Testis (tissue), 3 donors: Measurements from ENCODE around the gene CCDC127. TPM values are rescaled to one million over a fixed set of nuclear protein-coding genes. Genes with fewer than 3 reads are reported as not detected.

ENCODE experiments used
- DNase-seq: peaks from one replicate; pipeline ENCODE4 v3.0.0-alpha.2; 2019
- H3K27ac ChIP-seq, 2 donors: fragments of 200-600 bp; sonication (generic); one replicate each; pipeline ENCODE4 v1.5.1; 2019
- H3K27me3 ChIP-seq: fragments of 200-600 bp; sonication (generic); one replicate; pipeline ENCODE4 v1.5.1; 2019
- H3K36me3 ChIP-seq: fragments of 200-600 bp; sonication (generic); one replicate; pipeline ENCODE4 v1.5.1; 2017; ENCODE audit warnings: low read depth; ENCODE audit errors: missing control alignments
- H3K4me1 ChIP-seq: fragments of 200-600 bp; sonication (generic); one replicate; pipeline ENCODE4 v1.5.1; 2019
- H3K4me3 ChIP-seq, 2 donors: fragments of 200-600 bp; sonication (generic); one replicate each; pipeline ENCODE4 v1.5.1; 2017 to 2019
- H3K9me3 ChIP-seq: fragments of 200-600 bp; sonication (generic); one replicate; pipeline ENCODE4 v1.5.1; 2017
- POLR2A ChIP-seq: fragments of 450-650 bp; IDR thresholded peaks from one replicate; pipeline ENCODE4 v1.6.1; 2017; ENCODE audit warnings: antibody characterized with exemption, mild to moderate bottlenecking, moderate library complexity
- WGBS, 2 donors: methylation state at CpG; one replicate each; pipeline ENCODE4 v1.1.5; 2018; 5-methylcytosine and 5-hydroxymethylcytosine counted together
- intact Hi-C: fragments of 100-400 bp; cut with DNase I; formaldehyde crosslinking; loops from one replicate; pipeline ENCODE4 v1.15.1; 2023; ENCODE audit warnings: low total_unique reads
- polyA plus RNA-seq: library from polyadenylated mRNA; stranded (reverse); fragments of 350-450 nt; fragmentation: Illumina TruSeq; extraction: RNeasy Lipid Tissue Mini Kit (QIAGEN cat#74804); gene quantifications from one replicate; pipeline ENCODE4 v1.2.3, GENCODE V29; 2014; ENCODE audit warnings: low read depth, low replicate concordance; ENCODE audit not compliant: insufficient read depth
- total RNA-seq, 2 donors: library from RNA; depleted of rRNA; stranded (reverse); fragments of >200 nt; gene quantifications; one replicate each; pipeline ENCODE4 v1.2.3, GENCODE V29; 2016
- TF ChIP-seq, protein P1 (sequence below), 3 experiments: fragments of 450-650 bp in 2 of 3; fragments of 200-600 bp in 1 of 3; sonication (generic) in 1 of 3; IDR thresholded peaks; one replicate each; pipeline ENCODE4 v1.5.1; 2016 to 2019; ENCODE audit warnings: antibody characterized with exemption in 3 of 3, mild to moderate bottlenecking in 2 of 3, moderate library complexity in 1 of 3

Gene CCDC127
- total and polyA plus RNA-seq, 3 donors from 2014 or later, result 6.6 to 6.9 (median 6.7) TPM

DNA sequence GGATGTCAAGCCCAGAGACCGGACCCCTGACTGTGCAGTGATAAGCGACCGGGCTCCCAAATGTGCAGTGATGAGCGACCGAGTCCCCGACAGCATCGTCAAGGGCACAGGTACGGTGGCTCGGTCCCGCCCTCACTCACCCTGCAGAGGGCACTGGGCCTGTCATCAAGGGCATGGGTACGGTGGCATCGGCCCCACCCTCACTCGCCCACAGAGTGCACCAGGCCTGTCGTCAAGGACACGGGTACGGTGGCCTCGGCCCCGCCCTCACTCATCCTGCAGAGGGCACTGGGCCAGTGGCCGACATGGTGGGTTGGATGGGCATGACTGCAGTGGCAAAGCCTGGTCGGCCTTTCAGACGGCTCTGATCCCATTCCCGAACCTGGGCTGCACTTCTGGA, 36.4 kb downstream of the CCDC127 start:
- intact Hi-C loops, result no loop called here
- DNase-seq, result no peak
- WGBS, 2 donors, result 96% methylated on average over 19 to 22 of the region's 22 CpGs
- Histone ChIP-seq H3K9me3 (no peaks in the 10 kb centered on the region), H3K4me3 (no peak overlapping the region), H3K36me3 (no peaks in the 10 kb centered on the region), H3K27me3 (no peaks in the 10 kb centered on the region), H3K4me1 (no peaks in the 10 kb centered on the region), H3K27ac (no peak overlapping the region)
- no peak for TF ChIP-seq POLR2A
- TF ChIP-seq, protein P1, sequence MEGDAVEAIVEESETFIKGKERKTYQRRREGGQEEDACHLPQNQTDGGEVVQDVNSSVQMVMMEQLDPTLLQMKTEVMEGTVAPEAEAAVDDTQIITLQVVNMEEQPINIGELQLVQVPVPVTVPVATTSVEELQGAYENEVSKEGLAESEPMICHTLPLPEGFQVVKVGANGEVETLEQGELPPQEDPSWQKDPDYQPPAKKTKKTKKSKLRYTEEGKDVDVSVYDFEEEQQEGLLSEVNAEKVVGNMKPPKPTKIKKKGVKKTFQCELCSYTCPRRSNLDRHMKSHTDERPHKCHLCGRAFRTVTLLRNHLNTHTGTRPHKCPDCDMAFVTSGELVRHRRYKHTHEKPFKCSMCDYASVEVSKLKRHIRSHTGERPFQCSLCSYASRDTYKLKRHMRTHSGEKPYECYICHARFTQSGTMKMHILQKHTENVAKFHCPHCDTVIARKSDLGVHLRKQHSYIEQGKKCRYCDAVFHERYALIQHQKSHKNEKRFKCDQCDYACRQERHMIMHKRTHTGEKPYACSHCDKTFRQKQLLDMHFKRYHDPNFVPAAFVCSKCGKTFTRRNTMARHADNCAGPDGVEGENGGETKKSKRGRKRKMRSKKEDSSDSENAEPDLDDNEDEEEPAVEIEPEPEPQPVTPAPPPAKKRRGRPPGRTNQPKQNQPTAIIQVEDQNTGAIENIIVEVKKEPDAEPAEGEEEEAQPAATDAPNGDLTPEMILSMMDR (IDR thresholded peaks at IDR 0.05), result no peak

DNA sequence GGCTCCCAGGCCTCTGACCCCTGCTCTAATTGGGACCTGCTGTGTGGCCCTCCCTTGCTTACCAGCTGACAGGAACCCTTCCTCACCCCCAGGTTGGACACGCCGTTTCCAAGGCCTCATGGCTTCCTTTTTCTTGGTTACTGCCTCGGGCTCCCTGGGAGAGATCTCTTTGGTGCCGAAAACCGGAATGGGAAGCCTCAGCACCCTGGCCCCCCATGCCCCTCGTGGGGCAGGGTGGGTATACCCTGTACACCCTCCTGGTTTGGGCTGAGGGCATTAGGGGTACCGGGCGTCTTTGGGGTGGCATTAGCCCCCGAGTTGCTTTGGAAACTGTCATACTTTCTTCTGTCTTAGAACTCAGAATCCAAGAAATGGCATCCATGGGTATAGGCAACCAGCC, 36.8 kb downstream of the CCDC127 start:
- WGBS, 2 donors, result 96 to 97% methylated on average over 9 of the region's 9 CpGs
- intact Hi-C loops, result no loop called here
- Histone ChIP-seq H3K4me3 (no peak overlapping the region), H3K27ac (no peak overlapping the region), H3K4me1 (no peaks in the 10 kb centered on the region), H3K9me3 (no peaks in the 10 kb centered on the region), H3K27me3 (no peaks in the 10 kb centered on the region), H3K36me3 (no peaks in the 10 kb centered on the region)
- no peak for DNase-seq
- TF ChIP-seq POLR2A, result no peak
- TF ChIP-seq, protein P1 (IDR thresholded peaks at IDR 0.05), result no peak

DNA sequence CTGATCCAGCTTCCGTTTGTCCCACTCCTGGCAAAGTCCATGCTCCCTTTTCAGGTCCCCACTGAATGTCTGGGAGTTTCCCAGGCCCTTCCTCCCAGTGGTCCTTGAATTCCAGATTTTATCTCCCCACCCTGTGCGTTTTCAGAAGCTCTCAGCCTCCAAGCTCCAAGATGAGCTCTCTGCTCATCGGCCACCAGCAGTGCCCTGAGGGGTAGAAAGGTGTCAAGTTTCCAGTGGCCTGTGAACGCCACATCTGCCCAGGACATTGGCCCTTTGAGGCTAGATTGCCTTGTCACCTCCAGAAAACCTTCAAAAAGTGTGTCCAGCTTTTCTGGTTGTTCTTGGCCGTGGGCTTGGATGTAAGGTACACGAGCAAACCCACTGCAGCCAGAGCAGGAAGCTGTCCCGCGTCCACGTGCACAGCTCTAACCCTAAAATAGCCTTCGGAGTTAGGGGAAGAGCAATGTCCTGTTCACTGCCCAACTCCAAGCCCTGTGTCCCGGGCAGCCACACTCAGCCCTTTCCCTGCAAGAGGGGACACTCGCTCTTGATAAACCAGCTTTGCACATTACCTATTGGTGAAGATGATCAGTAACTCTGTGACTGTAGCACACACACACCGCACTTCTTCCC, 37.6 kb downstream of the CCDC127 start:
- no peaks in the 10 kb centered on the region for H3K4me1 ChIP-seq
- H3K4me3 ChIP-seq, result no peak overlapping the region
- H3K9me3 ChIP-seq, result no peaks in the 10 kb centered on the region
- intact Hi-C loops, result no loop called here
- H3K27ac ChIP-seq, result no peak overlapping the region
- no peaks in the 10 kb centered on the region for H3K36me3 ChIP-seq
- WGBS, 2 donors, result 70 to 74% methylated on average over 11 to 13 of the region's 13 CpGs
- TF ChIP-seq, protein P1 (IDR thresholded peaks at IDR 0.05), result no peak
- TF ChIP-seq POLR2A, result no peak
- H3K27me3 ChIP-seq, result no peaks in the 10 kb centered on the region
- DNase-seq, result no peak

DNA sequence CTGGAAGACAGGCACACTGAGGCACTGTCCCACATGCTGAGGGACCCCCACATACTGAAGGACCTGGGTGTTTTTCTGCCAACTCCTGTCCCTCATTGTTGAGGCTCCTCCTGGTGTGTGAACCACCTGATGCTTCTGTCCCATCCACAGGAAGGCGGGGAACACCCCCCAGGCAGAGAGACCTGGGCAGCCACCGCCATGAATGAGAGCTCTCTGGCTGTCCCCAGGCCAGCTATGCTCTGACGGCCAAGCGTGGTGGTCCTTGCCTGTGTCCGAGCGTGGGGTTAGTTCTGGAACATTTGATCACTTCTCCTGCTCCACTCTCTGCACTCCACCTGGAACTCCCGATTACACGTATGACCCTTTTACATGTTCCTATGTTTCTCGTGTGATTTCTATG, 38.6 kb downstream of the CCDC127 start:
- H3K4me3 ChIP-seq, result no peak overlapping the region
- intact Hi-C loops, result no loop called here
- H3K4me1 ChIP-seq, result no peaks in the 10 kb centered on the region
- H3K27me3 ChIP-seq, result no peaks in the 10 kb centered on the region
- no peaks in the 10 kb centered on the region for H3K9me3 ChIP-seq
- DNase-seq, result no peak
- 90 to 95% methylated on average over 5 to 9 of the region's 9 CpGs for WGBS, 2 donors
- TF ChIP-seq, protein P1 (IDR thresholded peaks at IDR 0.05), result no peak
- no peak for TF ChIP-seq POLR2A
- H3K36me3 ChIP-seq, result no peaks in the 10 kb centered on the region
- H3K27ac ChIP-seq, result no peak overlapping the region

DNA sequence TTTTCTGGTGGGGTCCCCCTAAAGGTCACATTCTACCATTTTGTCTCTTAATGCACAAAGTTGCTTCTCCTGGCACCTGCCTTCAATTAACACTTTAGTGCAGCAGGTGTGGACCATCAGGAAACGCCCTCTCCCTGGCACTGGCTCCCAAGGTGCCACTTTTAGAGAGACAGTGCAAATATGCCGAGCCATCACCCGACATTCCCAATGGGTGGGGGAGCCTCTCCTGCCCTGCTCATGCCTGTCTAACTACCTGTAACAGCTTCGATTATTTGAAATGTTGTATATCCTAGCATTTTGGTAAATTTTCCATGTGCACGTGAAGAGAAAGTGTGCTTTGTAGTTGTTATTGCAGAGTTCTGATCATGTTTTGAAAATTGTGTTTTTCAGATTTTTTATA, 39.8 kb downstream of the CCDC127 start:
- intact Hi-C loops, result no loop called here
- H3K9me3 ChIP-seq, result no peaks in the 10 kb centered on the region
- no peaks in the 10 kb centered on the region for H3K27me3 ChIP-seq
- DNase-seq, result no peak
- H3K4me1 ChIP-seq, result no peaks in the 10 kb centered on the region
- H3K36me3 ChIP-seq, result no peaks in the 10 kb centered on the region
- WGBS, 2 donors, result 63 to 85% methylated on average over 5 of the region's 5 CpGs
- H3K4me3 ChIP-seq, result no peak overlapping the region
- H3K27ac ChIP-seq, result no peak overlapping the region
- TF ChIP-seq, protein P1 (IDR thresholded peaks at IDR 0.05), result no peak
- no peak for TF ChIP-seq POLR2A
